Activated CD4-positive, alpha-beta T cell treated with anti-CD3 and anti-CD28 coated beads, Interleukin-2, amount 50 U/mL, for 24 hours (primary cell): ENCODE measurements around the gene RERE.
"Not testable (repeated sequence)": the region's sequence is repeated elsewhere in the genome, so short reads cannot be mapped to it uniquely, and the experiment has no call there.

Source experiments
- DNase-seq, 2 donors: peaks; one replicate each; pipeline ENCODE4 v3.0.0-alpha.2; 2020; ENCODE audit warnings: low read depth in 1 of 2, low spot score in 1 of 2

Gene RERE

DNA sequence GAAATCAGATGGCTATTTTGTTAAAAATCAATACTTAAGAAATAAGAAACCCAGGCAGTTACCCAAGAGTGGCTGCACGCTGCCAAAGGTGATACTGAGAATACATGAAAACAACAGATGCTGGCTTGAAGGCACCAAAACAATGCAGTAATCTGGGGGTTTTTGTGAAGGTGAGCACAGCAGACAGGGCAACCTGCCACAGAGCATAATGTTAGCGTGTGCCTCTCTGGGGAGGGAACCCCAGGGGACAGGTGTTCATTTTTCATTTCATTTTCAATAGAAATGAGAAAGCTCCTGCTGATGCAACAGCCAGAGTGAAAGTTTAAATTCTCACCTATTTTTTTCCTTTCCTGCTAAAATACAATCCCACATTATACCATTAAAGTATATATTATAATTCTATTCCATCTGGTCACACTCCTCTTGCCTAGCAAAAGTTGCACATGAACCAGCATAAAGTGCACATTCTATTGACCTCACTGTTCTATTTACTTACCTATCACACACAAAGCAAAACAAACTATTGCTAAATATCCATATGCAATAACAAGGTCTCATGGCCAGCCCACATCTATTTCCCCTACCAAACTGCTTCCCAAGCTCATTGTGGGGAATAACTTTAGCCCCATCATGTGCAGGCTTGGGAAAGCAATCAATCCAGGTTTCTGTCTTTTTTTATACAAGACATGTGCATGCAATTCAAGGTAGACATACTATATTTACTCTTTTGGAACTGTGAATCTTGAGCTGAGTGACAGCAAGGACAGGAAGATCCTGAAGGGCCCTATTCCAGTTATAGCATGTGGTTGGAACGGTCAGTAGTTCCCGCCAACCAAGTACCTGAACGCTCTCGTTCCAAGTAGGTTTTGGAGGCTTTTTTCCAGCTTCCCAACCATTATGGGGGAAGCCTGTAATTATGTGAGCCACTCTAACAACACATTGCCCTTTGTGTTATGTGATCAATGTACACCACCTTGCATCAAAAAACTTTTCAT lies 173.6 kb downstream of the RERE start:
- DNase-seq: no peak

DNA sequence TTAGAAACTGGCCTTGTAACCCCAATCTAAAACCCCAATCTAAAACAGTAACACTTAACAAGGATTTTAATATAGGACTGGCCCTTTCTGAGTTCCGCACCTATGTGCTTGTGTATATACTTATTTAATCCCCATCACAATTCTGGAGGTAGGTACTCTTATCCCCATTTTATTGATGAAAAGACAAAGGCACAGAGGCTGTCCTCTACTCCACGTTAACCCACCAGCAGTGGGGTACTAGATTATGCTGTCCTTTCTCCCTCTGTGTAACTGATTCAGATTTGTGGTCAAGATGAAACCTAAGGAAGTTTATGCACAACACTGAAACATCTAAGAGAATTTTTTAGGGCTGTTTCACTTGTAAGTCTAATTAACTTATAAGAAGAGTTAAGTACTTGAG lies 175.3 kb downstream of the RERE start:
- no peak for DNase-seq

DNA sequence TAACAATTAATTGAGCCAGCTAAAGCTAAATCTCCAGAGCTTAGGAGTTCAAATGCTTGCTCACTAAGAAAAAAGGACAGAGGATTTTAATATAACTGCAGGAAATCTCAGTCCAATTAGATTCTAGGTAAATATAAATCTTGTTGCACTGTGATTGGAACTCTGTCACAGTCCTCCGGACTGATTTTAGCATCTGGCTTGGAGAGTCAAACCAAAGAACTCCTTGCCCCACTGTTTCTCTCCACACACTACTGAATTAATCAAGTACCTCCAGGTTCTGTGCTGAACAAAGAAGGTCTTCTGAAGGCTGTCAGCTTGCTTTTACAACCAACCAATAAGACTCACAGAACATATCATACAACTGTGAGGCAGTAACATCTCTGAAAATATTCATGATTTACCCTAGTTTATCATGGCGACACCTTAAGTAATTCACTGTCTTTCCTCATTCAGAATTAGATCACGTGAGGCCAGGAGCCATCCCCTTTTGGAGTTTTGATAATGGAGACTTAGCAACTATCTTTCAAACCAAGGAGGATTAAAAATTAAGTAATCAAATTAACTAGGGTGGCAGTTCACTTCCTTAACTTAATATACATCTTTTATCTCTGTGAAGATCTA lies 176.0 kb downstream of the RERE start:
- DNase-seq: no peak

DNA sequence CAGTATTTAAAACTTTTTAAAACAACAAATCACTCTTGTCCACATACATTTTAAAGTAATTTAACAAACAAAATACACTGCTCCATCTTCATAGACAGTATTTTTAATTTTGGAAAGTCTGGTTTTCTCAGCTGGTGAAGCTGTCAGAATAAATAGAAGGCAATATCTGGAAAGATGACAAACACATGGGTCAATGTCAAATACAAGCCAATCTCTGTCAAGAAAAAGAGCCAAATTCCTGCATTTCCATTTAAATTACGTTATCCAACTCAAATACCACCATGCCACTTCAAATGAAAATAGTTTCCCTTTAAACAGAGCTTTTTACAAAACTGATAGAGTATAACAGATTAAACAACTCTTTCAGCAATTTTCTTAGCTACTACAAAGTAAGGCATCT lies 176.5 kb downstream of the RERE start:
- DNase-seq: no peak

DNA sequence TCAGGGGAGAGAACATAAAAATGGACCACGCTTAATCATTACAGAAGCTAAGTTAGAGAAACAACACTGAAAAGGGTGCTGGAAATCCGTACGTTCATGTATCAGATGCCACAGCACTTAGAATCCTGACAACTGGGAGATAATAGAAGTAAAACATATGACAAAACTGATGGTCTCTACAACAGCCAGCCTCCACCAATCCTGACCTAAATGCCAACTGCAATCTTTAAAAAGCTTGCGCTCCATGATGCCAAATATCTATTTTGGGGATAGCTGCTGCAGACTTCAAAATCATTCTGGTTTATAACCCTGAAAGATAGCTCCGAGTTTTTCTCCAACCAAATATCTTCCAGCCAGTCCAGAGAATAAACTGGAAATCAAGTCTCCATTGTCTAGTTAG lies 178.3 kb downstream of the RERE start:
- no peak for DNase-seq

DNA sequence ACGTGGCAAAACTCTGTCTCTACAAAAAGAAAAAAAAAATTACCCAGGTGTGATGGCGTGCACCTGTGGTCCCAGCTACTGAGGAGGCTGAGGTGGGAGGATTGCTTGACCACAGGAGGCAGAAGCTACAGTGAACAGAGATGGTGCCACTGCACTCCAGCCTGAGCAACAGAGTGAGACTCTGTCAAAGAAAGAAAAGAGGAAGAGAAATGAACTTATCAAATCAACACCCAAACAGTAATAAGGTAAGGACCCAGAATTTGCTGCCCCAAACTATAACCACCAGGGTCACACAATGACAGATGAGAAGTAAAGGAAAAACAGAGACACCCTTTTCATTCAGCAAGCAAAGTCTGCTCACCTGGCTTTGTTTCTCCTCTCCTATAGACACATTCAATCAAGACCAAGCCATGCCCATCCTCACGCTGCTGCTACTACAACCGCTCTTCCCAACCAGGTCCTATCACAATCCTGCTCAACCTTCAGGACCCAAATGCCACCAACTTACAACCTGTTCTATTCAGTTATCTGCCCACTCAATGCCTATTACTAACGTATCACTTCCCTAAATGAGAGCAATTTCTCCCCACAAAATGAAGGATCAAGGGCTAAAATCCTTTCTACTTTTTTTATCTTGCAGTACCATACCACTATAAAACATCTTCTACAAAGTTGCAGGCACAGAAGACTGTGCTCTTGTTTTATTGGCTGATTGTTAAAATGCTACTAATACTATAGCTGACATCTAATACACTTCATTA lies 183.5 kb downstream of the RERE start:
- no peak for DNase-seq

DNA sequence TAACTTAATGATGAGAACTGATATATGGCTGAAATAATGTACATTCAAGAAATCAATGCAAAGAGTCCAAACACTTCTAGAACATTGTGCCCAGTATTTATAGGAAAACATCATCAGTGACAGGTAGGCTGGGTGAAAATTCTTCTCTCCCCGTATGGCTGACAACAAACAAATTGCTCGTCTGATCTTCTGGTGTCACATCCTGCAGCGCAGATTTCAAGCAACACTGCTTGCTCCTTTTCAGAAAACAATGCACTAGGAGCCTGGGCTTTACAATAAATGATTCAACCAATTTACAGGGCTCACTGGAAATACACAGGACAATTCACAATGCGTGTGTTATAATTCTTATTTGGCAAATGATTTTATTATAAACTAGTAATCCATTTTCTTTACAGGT lies 185.3 kb downstream of the RERE start:
- DNase-seq: no peak

DNA sequence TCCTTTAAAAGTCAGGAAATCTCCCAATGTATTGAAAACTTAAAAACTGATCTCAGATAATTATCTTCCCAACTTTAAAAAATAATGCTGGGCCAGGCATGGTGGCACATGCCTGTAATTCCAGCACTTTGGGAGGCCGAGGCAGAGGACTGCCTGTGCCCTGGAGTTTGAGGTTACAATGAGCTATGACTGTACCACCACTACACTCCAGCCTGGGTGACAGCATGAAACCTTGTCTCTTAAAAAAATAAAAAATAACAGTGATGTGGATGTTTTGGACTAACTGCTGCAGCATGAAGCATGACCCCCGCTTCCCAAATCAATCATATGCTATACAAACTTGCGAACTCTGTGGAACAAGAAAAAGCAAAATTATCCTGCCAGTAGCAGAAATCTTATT lies 186.3 kb downstream of the RERE start:
- DNase-seq: no peak

DNA sequence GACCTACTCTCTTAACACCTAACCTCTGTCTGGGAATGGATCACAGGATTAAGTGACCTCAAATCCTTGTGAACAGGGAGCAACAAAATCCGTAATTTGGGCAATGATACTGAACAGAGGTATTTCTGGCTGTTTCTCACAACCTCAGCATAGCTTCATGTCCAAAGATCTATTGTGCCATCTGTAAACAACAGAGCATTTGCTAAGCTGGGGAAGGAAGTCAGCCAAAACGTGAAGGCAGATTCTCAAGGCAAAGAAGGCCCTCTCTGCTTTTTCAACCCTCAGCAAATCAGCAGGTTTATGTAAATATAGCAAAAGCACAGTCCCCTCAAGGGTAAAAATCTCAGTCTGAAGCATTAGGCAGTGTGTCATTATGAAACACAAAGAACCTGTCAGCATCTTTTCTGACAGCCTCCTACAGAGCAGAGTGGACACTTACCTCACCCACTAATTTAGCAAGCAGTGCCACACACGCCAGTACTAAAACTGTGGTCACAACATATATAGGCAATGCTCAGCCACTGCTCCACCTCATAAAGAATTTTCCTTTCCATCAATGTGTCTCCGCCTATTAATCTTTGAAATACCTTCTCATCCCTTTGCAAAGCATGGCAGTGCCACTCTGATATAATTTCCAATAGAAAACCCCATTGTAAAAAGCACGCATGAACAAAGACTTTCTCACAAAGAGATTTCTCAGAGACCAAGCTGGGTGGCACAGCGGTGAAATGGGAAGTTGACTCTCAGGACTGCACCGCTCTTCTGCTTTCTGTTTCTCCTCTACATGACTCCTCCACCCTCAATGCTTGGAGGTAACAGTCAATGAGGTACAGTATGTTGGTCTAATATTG lies 188.0 kb downstream of the RERE start:
- DNase-seq: no peak

DNA sequence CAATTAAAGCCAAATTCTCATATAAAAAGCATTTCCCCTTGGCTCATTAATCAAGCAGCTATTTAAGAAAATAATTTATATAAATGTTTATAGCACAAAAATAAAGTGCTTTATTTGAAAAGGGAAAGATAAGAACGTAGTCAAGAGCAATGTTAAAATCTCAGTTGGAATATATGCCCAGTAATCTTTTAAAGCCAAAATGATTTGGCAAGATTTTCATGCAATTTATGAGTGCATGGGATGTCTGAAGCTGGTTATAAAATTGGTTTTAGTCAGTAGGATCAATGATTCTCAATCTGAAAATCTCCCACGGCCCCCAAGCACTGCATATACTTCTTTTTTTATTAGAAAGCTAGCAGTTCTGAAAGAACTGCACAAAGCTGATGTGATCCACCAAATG lies 188.8 kb downstream of the RERE start:
- DNase-seq: no peak

DNA sequence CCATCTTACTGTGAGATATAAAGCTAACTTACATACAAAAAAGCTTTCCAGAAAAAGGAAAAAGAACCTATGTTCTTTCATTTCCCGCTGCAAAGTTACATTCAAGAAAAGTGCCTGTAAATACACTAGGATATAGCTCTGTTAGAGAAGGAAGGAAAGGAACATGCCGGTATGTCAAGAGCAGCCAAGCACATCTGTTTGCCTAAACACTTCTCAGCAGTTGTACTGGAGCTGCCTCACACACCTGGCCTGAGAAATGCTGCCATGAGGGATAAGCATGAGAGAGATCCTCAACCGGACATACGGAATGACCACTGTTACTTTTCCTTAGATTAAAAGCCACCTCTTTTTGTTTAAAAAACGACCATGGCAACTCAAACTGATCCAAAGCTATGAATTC lies 189.7 kb downstream of the RERE start:
- no peak for DNase-seq

DNA sequence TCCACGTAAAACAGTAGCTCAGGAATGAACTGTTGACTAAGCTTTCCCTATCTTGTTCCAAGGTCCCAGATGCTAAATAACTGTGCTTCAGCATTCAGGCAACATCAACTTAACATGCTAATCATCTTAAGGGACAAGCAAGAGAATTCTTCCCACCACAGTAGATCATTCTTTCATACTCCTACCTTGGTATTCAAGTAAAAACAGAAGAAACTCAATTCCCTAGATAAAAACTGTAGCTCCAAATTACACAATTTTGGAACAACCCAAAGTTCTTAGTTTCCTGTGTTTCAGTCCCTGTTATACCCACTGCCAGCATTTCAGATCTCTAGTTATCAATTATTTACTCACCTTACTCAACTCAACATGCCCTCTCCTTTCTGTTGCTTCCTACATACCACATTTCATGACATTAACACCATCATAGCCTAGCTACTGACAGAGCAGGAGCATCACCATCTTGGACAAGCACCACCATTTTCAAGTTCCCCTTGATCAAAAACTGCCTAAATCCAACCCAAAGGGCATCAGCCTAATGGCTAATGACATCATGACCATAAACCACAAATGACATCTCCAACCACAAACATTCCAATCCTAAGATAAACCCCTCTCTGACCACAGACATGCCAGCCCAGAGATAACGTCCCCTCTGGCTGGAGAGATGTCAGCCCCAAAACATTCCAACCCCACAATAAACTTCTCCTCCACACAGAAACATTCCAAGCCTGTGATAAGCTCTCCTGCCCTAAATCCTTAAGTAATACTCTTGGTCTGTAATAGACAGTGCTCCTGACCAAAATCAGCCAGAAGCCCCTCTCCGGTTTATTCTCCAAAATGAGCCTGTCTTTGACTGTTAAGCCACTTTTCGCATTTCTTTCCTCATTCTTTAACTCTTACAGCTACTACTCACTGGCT lies 191.2 kb downstream of the RERE start:
- DNase-seq: no peak

DNA sequence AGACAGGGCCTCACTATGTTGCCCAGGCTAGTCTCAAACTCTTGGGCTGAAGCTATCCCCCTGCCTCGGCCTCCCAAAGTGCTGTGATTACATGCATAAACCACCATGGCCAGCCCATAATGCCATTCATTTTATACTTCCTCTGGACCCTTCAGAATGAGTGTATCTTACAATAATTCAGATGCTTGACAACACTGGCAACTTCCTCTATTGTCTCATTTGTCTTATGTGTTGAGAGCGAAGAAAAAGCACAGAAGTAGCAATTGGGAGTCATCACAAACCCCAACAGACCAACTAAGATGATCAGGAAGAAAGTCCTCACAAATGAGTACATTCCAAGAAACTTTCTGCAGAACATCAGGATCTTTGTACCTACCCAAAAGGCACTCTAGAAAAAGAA lies 191.9 kb downstream of the RERE start:
- DNase-seq: no peak

DNA sequence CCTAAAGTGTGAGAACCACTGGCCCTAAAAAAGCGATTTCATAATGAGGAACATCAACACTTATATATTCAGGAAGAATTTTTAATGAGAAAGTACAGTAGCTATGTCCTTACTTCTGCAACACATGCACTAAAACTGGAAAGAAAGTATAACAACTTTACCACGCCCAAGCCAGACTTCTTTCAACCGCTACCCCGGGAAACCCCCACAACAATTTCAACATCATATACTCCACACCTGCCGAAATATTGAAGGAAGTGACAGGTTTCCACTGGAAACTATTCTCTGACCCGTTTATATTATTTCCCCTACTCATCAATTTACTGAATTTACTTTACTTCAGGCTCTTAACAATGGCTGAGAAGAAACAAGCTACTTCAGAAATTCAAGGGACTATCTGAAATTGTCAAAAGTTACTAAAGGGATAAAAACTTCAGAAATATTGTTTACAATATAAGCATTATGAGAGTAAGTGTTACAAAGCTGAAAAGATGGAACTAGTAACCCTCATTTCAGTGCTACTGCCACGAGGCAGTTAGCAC lies 193.7 kb downstream of the RERE start:
- not testable (repeated sequence) for DNase-seq

DNA sequence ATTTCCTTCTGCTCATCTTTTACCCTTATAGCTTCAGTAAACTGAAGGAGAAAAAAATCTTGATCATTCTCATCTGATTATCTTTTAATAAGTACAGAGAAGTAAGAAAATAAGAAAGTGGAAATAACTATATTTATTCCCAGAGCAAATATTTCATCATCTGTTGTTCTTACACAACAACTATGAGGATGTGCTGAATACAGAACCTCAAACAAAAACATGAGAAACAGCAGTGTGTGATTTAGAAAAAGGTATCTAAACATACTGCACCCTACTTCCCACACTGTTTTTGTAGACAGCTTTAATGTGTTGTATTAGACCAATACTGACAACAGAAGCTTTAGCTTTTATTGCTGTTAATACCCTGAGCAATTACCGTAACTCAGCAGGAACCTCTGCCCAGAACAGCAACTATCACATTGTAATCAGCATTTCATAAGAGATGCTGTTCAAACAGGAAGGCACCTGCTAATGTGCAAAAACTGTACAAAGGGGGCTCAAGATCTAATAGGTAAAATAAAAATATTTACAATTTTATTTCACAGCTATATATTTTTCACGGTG lies 195.6 kb downstream of the RERE start:
- DNase-seq: not testable (repeated sequence)

DNA sequence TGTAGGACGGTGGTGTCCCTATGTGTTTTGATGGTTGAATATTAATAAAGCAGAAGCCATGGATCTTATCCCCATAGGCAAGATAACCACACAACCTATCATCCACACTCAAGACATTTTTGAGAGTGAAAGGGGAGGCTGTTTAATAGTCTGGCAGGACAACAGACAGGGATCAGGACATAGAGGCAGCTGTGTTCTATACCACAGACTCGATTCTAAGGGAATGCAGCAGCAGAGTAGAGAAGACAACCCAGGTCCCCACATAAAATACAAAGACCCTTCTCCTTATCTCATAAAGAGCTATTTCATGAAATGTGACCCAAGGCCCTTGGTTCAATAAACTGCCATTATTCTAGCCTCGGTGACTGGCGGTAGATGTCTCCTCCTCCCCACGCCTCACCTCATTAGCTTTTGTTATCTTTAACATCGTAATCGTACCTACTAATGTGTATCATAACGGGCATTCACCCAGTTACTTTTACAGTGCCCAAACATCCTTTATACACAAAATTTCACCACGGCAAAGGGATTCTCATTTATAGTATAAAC lies 196.3 kb downstream of the RERE start:
- DNase-seq: not testable (repeated sequence)

DNA sequence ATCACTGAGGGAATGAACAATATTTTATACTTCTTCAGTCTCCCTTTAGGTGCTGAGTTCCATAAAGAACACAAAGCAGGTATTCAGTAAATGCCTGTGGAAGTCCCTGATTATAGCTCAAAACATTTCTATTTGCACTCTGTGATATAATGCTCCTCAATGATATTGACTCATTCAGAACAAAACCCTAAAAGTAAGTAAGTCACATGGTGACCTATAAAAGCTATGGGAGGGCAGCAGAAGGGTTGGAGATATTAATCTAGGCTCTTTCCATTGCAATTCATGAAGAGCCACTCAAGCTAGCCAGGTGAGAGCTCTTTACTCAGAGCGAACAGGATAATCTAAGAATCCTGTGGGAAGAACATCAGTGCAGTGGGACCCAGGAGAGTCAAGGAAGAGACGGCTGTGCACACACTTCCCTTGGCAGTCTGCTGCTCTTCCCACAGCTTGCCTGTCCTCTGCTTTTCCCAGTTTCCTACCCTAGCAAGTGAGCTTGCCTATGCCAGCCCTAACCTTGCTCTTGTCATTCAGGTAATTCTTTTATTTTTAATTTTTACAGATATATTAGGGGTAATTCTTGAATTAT lies 197.4 kb downstream of the RERE start:
- not testable (repeated sequence) for DNase-seq

DNA sequence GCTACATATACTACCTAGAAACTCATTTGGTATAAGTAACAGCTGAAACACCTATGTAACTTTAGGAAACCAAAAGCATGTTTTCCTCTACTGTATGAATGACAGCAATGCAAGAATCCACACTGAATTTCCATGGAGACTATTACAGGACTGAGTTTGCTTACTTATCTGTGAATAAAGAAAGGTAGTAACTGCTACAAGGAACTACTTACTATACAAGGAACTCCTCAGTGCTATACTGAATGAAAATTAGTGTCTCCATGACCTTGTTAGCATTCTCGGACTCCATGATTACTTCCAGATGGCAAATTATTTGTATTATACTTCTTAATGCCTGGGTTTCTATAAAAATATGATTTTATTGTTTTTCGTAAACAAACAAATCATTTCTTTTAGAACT lies 198.0 kb downstream of the RERE start:
- DNase-seq: not testable (repeated sequence)
